ENCODE data around the gene PMAIP1.

Gene PMAIP1

DNA sequence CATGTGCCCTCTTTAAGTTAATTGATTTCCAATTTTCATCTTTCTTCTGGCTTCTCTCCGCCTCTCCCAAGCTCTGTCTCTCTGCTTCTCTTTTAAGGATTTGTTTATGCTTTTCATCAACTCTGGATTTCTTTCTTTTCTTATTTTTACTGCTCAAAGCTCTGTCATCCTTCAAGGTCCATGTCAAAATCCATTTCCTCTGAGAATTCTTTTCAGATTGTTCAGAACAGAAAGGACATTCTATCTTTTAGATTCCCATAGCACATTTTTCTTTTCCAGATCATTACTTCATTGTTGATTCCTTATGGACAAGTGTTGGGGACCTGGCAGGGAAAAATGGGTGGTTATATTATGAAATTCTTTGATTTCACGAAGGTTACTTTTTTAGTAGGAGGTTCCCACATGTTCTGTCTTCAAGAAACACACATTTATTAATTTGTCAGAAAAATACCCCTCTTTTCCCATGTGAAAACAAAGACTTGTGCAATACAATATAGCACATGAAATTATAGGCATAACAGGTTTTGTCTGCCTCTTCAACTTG lies 12.3 kb downstream of the PMAIP1 start:
- DNase-seq (ENCODE audit: low read depth, low spot score), result no peak

GRCh38 chr18:59915606-59916005 lies 15.8 kb downstream of the PMAIP1 start:
- no peak for DNase-seq (ENCODE audit: low read depth, low spot score)

DNA sequence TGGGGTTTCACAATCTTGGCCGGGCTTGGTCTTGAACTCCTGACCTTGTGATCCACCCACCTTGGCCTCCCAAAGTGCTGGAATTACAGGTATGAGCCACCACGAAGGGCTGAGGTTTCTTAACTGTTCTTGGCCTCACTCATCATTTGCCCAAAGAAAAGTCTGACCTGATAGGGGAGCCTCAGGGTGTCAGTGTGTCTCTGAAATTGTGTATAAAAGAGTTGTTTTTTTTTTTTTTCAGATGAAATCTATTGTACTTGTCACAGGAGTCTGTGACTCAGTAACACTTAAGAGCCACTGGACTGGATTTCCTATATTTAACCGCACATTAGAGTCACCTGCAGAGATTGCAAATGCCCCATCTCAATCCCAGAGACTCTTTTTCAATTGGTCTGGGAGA lies 16.9 kb downstream of the PMAIP1 start:
- DNase-seq (ENCODE audit: low read depth, low spot score), result no peak

DNA sequence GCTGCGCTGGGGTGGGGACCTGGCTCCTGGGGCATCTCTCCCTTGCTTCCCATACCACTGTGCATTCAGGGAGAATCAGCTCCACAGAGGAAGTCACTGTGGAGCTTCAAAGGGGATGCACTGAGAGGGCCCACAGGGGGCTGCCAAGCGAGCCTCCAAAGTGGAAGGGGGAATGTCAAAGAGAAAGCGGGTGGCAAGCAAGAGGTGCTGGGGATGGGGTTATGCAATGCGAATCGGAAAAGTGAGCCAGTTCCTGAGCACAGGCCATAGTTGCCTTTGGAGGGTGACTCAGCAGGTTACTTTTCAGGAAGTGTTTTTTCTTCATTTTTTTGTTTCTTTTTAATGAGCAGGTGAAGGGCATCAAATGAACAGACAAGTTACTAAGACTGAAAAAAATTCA lies 17.6 kb downstream of the PMAIP1 start:
- DNase-seq (ENCODE audit: low read depth, low spot score), result no peak

GRCh38 chr18:59918320-59918755 lies 18.5 kb downstream of the PMAIP1 start:
- no peak for DNase-seq (ENCODE audit: low read depth, low spot score)

- DNase-seq (ENCODE audit: low read depth, low spot score), result no peak
These were observed 19.2 kb downstream of the PMAIP1 start for GRCh38 chr18:59918997-59919396.

DNA sequence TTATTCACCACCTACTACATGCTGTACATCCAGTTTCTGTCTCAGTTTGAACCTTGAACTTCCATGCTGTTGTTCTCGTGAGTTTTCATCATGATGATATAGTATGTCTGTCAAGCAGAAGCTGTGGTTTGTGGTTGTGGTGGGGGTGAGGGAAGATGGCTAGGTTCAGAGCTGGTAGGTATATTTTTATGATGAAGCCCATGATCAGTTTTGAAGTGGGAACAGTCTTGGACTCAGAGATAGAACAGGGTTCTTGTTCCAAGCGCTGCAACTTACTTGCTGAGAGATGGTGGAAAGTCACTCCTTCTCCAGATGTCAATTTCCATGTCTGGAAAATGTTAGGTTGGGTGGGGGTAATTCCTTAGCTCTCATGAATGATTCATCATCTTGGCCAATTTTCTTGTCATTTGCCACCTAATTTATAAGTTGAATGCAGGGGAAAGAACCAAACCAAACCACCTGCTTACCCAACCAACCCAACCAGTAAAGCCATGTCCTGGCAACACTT lies 21.6 kb downstream of the PMAIP1 start:
- DNase-seq (ENCODE audit: low read depth, low spot score), result no peak

DNA sequence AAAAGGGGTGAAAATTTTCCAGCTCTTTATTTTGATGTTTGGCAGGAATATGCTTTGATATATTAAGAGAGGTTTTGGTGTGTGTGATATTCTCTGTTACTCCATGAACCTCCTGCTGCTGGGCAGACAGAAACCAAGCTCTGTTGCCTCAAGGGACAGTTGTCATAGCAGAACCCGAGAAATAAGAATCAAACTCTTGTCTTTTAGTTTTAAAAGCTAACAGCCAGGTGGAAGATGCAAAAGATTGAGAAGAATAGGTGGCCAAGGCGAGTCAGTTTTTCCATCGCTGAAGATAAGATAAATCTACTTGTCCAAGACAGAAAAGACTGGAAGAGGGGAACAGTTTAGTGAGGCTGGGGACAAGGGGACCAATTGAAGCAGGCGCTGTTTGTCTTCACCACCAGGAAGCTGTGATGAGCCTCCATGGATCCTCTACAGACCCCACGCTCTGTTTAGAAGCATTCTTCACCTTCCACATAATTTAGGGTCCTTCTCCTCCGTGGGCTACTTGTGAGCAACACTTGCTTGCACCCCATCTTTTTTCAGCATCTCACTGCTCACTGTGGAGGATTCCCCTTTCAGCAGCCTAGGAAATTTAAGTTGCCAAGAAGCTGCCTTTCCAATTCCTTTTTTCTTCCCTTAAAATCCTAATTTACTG lies 23.9 kb downstream of the PMAIP1 start:
- no peak for DNase-seq (ENCODE audit: low read depth, low spot score)

GRCh38 chr18:59926131-59926530 lies 26.3 kb downstream of the PMAIP1 start:
- no peak for DNase-seq (ENCODE audit: low read depth, low spot score)

DNA sequence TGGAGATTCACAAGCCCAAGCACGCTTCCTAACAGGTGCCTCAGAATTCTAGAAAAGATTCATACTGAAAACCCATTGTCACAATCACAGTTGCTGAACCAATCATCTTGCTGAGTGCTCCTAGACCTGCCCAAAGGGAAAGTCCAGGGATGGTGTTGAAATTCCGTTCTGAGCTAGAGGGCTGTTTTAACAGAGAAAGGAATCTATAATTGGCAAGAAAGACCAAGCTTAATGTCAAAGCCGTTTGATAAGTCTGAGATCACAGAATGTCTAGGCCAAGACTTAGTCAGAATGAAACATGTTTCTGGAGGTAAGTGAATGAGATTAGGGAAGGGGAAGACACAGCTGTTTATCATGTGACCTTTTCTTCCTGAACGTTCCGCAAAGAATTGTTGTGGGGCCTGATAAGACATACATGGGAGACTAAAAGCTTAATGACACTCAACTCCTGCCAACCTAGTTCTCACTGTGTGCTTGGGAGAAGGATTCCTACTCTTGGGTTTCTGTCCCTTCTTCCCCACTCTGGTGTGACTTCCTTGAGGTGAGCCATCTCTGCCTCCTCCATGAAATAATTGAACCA lies 27.5 kb downstream of the PMAIP1 start:
- no peak for DNase-seq (ENCODE audit: low read depth, low spot score)

DNA sequence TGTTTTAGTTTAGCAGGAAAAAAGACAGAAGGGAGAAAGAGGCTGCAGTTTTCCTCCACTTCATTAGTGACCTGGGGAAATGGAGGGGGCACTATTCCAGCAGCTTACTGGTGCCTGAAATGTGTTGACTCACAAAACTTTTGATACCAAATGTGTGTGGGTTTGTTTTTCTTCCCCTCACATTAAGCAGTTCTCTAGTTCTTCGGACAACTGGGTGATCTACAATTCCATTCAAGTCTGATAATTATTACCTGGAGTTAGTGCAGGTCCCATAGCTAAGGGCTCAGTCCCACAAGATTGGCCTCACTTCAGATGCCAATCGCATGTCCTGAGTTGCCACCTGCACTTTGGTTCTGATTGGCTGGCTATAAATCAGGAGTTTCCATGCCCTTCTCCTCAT lies 28.4 kb downstream of the PMAIP1 start:
- no peak for DNase-seq (ENCODE audit: low read depth, low spot score)

- no peak for DNase-seq (ENCODE audit: low read depth, low spot score)
These were observed 30.0 kb downstream of the PMAIP1 start for GRCh38 chr18:59929621-59930295.

GRCh38 chr18:59932401-59932800 lies 32.6 kb downstream of the PMAIP1 start:
- no peak for DNase-seq (ENCODE audit: low read depth, low spot score)

DNA sequence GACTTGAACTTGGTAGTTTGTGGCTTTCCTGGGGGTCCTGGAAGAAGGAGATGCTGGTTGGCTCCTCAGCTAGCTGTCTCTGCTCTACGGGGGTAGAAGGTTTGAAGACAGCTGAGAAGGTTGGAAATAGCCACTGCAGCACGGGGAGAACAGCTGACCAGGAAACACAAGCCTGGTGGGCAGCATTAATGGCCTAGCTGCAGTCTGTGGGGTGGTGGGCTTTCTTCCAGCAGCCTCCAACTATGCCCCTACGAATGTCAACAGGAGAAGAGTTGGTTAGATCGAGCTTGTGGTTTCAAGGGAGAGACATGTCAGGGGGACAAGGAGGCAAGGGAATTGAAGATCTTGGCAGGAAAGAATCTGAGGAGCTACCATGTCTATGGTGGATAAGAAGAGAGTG lies 38.9 kb downstream of the PMAIP1 start:
- DNase-seq (ENCODE audit: low read depth, low spot score), result no peak

DNA sequence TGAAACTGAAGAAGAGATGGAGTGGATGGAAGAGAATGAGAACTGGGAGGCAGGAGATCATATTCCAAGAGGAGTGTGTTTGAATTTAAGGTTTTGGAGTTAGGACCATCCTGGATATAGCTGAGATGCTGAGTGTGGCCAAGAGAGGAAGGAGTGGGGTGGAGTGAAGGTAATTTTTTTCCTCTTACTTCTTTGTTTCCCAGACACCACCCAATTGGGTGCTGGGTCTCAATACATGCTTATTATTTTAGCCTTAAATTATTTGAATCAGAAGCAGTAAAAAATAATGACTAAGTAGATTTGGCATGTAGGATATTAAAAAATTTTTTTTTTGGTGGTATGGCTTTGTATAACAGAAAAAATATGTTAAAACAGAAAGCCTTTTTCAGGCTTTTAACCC lies 39.3 kb downstream of the PMAIP1 start:
- no peak for DNase-seq (ENCODE audit: low read depth, low spot score)

DNA sequence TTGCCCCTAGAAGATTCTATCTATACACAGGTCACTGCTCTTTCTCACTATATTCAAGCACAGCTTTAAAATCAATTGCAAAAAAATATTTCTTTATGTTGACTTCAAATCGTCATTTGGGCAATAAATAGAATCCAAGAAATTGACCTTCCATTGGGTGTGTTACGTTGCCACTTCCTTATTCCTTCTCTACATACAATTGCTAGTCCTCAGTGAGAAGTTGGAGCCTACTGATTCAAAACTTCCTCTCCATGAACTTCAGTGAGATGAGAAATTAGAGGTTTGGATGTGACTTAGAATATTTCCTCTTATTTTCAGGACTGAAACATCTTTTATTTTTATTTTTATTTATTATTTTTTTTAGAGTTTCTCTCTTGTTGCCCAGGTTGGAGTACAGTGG lies 40.3 kb downstream of the PMAIP1 start:
- DNase-seq (ENCODE audit: low read depth, low spot score), result no peak

DNA sequence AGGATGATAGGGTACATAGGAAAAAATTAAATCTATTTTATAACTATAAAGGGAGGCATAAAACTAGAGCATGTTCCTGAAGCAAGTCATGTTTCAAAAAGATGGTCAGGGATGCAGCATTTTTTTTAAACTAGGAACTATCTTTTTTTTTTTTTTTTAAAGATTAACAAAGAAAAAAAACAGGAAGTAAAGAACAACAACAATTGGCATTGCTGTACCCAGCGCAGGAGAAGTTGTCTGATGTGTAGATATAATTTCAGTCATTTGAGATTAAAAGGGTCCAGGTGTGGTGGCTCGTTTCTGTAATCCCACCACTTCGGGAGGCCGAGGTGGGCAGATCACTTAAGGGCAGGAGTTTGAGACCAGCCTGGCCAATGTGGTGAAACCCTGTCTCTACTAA lies 41.5 kb downstream of the PMAIP1 start:
- DNase-seq (ENCODE audit: low read depth, low spot score), result no peak

DNA sequence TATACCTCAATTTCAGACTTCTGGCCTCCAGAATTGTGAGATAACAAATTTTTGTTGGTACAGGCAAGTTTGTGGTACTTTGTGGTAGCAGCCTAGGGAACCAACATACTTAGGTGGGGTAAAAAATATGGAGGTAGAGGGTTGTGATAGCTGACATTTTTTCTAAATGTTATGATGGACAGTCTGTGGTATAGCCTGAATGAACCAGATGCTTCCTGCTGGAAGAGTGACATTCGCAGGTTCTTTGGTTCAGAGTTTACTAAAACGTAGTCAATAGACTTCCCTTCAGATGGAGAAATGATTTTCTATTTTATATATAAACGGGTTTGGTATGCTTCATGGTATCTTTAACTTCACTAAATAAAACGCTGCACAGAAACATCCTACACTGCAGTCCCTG lies 42.8 kb downstream of the PMAIP1 start:
- DNase-seq (ENCODE audit: low read depth, low spot score), result no peak

DNA sequence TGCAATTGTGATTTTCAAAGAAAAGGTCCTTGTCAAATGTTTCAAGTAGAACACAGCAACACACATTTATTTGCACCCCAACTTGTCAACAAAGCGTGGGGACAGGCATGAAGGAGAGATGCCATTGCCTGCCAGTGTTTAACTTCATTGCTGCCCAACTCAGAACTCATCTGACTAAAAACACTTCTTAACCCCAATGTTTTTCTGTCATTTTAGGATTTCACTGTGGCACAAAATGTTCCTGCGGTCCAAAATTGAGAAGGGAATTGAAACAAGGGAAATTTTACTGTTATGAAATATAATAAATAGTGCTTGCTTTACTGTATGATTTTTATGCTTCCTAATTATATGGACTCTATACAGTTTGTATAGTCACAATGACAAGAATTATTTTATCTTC lies 45.7 kb downstream of the PMAIP1 start:
- DNase-seq (ENCODE audit: low read depth, low spot score), result no peak

- DNase-seq (ENCODE audit: low read depth, low spot score), result no peak
These were observed 50.6 kb downstream of the PMAIP1 start for GRCh38 chr18:59950215-59950944.

DNA sequence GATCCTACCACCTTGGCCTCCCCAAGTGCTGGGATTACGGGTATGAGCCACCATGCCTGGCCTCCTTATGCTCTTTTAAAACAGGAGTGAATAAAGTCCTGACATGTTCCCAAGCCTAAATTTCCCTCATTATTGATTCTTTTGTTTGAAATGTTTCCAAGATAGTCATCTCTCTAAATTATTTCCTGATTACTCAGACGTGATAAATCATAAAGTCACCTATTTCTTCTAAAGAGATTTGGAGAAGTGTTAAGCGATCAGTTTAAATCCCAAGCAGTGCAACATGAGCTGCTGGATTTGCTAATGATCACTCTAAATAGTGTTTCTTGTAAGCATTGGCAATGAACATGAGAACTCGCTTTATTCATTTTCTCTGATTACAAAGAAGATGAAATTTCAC lies 51.8 kb downstream of the PMAIP1 start:
- no peak for DNase-seq (ENCODE audit: low read depth, low spot score)
